Ramos (cell line): ENCODE data around the gene LTBP1.
"Not testable (repeated sequence)": the region's sequence is repeated elsewhere in the genome, so short reads cannot be mapped to it uniquely, and the experiment has no call there.

Source experiments
- in situ Hi-C: fragments of 300-500 bp; cut with MboI; formaldehyde crosslinking; loops from one replicate; pipeline ENCODE4 v1.14.3; 2022; ENCODE audit warnings: low sequenced_read_pairs; ENCODE audit not compliant: unreplicated experiment

LTBP1 gene

DNA sequence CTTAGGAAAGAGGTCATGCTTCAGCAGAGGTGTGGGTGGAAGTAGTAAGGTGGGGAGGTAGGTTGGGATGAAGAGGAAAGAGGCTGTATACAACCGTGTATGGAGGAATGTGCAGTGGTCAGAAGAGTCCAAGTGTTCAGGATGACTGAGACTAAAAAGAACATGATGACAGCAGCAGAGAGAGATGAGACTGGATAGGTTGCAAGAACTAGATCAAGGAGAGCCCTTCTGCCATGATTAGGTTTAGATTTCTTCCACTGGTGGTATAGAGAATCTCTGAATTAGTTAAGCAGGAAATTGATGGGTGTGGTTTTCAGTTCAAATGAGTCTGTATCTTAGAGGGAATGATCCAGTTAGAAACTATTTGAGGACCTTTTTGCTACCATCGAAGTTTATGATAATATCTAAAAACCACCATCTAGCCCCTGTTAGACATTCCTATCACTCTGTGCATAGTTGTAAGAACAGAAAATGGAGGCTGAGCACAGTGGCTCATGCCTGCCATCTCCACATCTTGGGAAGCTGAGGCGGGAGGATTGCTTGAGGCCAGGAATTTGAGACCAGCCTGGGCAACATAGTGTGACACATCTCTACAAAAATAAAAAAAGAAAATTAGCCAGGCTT lies 221.0 kb downstream of the LTBP1 start:
- in situ Hi-C loops, result no loop called here

DNA sequence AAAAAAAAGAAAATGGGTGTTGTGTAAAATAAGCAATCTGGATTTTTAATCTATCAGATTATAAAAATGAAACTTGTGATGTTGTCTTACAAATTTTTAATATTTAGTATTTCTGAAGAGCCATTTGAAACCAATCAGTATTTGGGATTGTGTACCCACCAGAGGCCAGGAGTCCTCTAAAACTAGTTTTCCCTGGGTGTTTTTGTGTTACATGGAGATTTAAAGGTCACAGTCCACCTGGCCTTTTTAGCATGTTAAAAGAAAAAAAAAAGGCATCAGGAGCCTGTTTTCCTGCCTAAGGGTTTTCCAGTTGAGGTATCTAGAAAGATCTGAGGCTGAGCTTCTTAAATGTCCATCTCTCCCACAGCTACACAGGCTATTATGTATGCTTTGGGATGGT lies 221.7 kb downstream of the LTBP1 start:
- in situ Hi-C loops, result no loop called here

DNA sequence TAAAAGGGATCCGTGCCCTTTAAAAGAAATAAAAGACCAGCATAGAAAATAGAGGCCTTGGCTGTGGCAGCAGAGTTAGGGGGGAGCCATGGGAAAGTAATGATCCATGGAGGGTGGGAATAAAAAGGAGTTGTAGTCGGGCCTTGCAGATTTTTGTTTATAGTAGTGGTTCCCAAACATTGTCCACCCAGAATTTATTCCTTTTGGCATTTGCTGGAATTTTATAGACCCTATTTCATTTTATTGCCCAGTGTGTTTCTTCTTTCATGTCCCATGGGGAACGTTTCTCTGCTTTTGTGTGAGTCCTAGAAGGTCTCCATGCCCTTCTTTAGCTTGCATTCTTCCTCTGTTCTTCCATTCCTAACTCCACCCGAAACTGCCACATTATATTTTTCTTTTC lies 222.2 kb downstream of the LTBP1 start:
- in situ Hi-C loops, result no loop called here

DNA sequence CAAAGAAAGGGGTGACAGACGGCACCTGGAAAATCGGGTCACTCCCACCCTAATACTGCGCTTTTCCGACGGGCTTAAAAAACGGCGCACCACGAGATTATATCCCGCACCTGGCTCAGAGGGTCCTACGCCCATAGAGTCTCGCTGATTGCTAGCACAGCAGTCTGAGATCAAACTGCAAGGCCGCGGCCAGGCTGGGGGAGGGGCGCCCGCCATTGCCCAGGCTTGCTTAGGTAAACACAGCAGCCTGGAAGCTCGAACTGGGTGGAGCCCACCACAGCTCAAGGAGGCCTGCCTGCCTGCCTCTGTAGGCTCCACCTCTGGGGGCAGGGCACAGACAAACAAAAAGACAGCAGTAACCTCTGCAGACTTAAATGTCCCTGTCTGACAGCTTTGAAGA lies 223.5 kb downstream of the LTBP1 start:
- in situ Hi-C loops, result not testable (repeated sequence)

DNA sequence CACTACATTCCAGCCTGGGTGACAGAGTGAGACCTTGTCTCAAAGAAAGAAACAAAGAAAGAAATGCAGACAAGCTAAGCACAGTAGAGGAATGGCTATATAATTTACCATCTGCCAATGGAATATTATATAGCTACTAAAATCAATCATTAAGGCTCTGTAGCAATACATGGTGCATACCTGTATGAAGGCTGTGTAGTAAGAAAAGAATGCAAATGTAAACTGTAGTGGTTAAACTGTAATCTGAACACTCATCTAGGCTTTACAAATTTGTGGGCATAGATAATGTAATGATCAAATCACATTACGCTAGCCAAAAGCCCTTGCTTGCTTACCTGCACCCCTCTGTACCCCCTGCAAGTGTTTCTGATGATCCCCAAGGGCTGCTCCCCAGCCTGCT lies 230.9 kb downstream of the LTBP1 start:
- in situ Hi-C loops, result no loop called here

DNA sequence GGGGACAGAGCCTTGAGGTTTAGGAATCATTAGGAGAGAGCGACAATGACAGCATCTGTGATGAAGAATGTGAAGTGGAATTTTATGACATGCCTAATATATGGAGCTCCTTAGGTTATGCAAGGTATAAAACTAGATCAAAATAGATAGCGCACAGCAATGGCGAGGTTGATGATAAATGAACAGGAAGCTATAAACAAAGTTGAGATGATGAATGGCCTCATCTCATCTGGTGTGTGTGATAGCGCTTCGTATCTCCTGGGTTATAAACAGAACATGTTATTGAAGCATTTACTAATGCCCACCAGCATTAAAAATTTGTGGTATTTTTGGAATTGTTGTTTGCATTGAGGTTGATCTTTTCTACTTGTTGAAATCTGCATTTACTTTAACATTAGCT lies 231.5 kb downstream of the LTBP1 start:
- in situ Hi-C loops, result no loop called here

DNA sequence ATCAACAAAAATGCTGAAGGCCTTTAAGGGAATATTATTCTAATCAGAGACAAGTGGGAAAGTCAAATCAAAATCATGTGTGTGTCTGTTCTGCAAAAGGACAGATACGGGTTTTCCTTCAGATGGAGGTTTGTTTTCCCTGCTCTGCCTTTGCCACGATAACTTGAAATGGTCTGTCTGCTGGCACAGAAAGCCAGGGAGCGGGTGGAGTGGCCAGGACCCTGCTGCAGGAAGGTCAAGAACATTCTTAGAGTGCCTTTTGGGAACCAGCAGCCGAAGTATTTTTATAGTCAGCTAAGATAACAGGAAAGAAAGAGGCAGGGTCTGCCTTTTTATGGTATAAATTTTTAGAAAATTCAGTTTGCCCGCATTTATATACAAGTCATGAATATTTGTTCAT lies 234.2 kb downstream of the LTBP1 start:
- in situ Hi-C loops, result no loop called here

DNA sequence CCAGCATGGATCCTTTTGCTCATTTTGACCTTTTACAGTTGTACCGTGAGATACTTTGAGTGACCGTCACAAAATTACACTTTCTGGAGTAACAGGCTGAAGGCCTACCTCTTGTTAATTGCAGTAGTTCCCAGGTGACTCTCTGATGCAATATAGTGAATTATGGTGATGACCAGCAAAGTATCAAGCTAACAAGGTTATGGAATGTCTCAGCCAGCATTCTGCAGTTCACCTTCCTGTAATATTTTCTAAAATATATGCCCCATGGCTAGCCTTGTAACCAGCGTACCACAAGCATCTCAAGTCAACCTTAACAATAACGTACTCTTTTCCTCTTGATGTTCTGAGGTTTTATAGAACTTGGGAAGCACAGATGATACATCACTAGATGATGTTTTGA lies 234.7 kb downstream of the LTBP1 start:
- in situ Hi-C loops, result no loop called here

DNA sequence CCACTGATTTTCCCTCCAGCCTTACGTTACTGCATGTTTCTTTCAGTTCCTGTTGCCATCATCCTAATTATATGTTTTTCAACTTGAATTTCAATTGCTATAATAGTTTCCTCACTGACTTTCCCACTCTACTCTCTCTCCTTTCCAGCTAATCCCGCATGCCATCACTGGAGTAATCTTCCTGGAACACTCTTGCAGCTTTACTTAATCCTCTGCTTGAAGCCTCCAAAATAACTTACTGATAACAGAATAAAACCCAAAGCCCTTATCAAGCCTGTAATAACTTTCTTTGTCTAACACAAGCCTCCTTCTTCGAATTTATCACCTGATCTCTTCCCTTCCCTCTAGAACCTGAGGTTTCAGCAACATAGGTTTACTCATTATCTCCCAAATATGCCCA lies 237.3 kb downstream of the LTBP1 start:
- in situ Hi-C loops, result no loop called here

DNA sequence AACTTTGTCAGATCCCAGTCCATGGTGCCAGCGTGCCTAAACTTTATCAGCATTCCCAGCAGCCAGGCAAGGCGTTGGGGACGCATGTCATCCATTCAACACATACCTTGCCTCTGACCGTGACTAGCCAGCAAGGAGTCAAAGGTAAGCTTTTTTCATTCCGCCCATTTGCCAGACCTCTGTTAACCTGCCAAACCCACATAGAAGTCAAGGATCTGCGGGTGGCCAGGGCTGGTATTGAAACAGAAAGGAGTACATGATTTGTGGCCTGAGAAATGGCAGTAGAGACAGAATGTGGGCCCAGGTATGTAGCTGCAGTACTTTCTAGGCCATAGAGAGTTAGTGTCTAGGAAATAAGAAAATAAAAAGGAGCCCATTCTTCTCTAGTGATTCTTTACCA lies 240.2 kb downstream of the LTBP1 start:
- in situ Hi-C loops, result no loop called here

DNA sequence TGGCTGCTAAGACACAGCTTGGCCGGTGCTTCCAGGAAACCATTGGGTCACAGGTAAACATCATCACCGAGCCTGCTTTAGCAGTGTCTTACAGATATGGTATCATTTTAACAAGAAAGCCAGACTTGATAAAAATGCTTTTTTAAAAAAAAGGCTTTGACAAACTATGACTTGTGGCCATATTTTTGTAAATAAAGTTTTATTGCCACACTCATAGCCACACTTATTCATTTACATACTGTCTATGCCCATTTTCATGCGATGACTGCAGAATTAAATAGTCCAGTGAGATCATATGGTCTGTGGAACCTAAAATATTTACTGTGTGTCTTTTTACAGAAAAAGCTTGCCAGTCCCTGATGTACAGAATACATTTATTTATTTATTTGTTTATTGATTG lies 242.0 kb downstream of the LTBP1 start:
- in situ Hi-C loops, result no loop called here

DNA sequence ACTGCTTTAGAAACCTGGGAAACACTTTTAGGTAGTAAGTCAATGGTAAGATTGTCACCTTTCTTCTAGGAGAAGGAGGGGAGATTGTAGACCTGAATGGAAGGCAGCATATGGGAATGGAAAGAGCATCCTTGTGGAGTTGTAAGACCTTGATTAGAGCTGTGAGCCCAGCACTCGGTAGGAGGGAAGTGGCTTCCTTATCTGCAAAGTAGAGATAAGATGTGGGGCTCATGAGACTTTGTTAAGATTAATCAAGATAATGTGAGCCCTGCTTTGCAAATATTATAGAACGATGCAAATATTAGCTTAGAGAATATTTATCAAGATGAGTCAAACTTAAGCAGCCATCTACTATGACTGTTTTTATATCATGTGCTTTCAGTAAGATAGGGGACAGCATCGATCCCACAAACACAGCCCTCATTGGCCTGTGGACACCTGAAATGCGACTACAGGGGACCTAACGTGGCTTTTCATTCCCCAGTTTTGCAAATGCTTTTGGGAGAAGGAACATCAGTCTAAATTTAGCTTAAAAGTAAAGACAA lies 243.7 kb downstream of the LTBP1 start:
- in situ Hi-C loops, result no loop called here

DNA sequence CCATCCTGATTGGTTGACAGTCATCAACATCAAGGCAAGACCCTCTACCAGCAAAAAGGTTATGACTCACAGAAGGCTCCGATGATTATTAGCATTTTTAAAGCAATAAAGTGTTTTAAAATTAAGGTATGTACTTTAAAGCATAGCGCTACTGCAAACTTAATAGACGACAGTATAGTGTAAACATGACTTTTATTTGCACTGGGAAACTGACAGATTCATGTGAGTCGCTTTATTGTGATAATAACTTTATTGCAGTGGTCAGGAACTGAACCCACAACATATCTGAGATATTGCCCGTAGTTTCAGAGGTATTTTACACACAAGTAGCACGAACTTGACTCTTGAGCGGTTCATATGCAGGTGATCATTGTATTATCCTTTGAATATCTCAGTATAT lies 249.1 kb downstream of the LTBP1 start:
- in situ Hi-C loops, result no loop called here

DNA sequence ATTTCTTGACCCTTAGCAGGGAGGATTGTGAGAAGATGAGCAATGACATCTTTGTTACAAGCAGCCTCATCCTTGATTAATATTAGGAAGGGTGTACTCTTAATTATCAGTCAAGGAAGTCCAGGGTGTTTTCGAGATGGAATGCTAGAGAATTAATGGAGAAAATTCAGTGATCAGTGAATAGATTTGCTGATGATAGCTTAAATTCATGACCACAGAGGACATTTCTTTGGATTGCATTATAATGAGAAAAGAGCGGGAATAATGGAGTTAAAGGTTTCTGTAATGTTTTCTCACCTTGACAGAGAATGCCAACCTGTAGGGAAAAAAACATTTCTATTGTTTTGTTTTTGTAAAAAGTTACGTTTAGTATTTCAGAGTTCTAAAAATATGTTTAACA lies 249.9 kb downstream of the LTBP1 start:
- in situ Hi-C loops, result no loop called here

DNA sequence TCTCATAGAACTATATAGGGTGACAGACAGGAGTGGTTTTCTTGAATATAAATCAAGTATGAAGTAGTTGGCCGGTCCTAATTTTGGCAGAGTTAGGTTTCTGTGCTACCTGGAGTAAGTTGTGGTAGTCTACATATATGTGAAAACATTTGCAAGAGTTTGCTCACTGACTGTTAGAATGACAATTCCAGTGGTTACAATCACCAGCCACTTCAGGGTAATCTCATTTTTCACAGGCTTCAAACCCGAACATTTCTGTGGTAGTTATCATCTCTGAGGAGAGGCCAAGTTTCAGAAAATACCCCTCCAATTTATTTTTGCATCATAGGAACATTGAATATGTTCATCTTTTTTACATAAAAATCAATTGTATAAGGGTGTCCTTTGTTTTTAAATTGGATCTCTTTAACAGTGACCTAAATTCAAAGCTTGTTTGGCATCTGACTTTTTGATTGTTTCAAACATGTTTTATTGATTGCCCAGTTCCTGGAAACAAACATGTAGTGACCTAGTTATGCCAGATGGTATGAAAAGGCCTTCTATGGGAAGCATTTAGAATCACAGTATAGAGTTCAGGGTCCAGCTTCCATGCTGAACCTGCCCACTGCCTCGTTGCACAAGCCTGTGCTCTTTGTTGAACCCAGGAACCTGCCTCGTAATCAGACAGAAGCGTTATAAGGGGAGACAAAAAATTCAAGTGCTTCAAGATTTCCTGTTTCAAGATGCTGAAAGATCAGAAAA lies 250.6 kb downstream of the LTBP1 start:
- in situ Hi-C loops, result no loop called here

DNA sequence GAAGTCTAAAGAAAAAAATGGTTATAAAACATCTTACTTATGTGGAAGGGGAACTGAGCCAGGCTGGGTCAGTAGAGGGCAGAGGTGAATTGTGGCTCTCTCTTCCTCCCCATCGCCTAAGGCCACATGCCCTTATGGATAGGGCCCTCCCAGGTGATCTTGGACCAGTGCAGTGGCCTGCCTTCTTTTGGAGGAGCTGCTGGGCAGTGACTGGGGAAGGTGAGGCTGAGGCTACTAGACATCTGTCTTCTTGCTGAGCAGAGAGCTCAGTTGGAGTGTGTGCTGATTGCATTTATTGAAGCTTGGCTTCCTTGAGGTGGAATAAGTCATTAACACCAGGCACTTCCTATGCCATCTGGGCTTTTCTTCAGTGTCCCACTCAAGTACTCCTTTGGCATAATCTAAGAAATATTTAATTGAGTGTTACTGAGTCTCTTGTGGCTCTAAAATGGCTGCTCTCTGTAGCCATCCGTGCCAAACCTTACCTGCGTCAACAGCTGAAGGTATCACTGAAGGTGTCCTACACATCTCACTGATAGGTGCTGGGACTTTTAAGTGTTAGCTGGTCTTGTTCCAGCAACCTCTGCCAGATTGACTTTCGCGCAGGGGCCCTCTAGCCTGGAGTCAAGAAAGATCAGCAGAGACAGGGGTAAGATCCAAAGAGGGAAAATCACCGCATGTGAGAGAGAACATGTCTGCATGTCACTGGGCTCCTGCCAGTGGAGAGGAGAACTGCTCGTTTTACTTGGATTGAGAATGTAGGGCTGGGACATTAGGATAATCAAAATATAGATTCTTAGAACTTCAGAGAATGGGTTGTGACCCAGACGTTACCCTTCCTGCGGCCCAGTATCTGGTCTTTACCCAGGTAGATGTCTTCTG lies 256.1 kb downstream of the LTBP1 start:
- in situ Hi-C loops, result no loop called here

DNA sequence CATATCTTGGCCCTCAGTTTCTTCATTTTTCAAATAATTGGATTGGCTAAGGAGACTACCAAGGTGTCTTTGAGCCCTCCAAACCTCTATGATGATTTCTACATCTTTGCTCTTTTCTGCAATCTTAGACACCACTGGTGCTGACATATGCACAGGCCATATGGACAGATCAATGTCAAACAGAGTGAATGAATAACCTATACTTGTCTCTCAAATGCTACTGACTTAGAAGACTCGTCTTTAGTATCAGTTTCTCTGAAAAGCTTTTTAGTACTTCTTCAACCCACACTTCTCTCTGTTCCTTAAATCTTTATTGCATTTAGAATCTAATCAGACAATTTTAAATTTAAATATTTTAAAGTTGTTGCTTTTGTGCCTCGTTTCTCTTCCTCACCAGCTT lies 258.2 kb downstream of the LTBP1 start:
- in situ Hi-C loops, result no loop called here

DNA sequence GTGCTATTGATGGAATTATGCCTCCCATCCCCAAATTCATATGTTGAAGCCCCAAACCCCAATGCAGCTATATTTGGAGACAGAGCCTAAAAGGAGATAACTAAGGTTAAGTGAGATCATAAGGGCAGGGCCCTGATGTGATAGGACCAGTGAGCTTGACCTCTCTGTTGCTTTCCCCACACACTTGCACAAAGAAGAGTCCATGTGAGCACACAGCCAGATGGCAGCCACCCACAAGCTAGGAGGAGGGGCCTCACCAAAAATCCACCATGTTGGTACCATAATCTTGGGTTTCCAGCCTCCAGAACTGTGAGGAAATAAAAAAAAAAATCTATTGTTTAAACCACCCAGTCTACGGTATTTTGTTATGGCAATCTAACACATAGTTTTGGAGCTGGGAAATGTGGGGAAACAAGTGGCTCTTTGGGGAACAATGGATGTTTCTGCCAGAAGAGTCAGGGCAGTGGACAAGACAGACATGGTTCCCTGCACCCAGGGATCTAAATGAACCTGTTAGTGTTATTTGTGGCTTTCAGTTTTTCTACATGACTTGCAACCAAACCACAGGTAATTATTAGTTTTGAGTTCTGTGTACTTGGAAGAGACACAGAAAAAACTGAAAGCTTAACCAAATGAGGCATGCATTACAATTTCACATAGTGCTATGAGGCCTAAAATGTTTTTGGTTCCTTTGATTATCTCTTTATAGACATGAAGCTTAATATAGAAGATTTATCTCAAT lies 259.1 kb downstream of the LTBP1 start:
- in situ Hi-C loops, result no loop called here

DNA sequence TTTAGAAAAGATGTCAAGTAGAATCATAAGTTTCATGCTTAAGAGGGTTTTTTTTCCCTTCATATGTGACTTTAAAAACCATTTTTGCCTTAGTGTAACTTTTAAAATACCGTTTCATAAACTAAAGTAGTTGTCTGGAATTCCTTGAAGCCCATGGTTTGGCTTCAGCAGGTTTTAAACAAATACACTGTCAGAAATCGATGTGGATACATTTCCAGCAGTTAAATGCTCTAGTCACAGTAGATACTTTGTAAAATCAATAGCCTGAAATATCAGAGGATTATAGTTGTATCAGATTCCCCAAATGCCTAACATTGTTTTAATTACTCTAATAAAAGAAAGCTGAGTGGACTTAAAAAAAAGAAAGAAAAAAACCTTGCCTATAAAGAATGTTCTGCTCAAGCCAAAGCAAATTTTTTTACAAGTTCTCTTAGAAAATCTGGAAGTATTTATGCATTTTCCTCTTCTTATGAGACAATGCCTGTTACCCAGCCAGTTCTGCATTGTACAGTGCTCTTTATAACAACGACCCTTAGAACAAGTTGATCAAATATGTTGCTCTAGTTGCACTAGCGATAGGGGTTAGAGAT lies 260.5 kb downstream of the LTBP1 start:
- in situ Hi-C loops, result no loop called here

DNA sequence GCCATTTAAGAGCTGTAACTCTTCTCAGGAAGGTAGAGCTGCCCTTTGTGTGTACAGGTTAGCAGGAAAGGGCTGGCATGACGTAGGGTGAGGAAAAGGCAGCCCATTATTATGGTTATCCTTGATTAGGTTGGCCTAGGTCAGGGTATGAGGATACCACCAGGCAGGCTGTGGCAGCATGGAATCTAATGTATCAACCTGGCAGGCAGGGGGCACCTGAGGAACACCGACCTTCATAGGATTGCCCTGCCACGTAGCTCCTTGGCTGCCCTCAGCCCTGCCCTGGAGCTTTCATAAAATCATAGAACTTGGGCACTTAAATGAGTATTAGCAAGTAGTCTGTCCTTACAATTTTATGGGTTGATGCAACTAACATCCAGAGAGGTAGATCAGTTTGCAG lies 261.6 kb downstream of the LTBP1 start:
- in situ Hi-C loops, result no loop called here
